Right kidney (tissue), 1 donor: Measurements from ENCODE around the gene CHTF18.
"Not testable (repeated sequence)": the region's sequence is repeated elsewhere in the genome, so short reads cannot be mapped to it uniquely, and the experiment has no call there.

ENCODE experiments used
- DNase-seq: peaks from one replicate; pipeline ENCODE4 v3.0.0-alpha.2; 2016

The CHTF18 gene

DNA sequence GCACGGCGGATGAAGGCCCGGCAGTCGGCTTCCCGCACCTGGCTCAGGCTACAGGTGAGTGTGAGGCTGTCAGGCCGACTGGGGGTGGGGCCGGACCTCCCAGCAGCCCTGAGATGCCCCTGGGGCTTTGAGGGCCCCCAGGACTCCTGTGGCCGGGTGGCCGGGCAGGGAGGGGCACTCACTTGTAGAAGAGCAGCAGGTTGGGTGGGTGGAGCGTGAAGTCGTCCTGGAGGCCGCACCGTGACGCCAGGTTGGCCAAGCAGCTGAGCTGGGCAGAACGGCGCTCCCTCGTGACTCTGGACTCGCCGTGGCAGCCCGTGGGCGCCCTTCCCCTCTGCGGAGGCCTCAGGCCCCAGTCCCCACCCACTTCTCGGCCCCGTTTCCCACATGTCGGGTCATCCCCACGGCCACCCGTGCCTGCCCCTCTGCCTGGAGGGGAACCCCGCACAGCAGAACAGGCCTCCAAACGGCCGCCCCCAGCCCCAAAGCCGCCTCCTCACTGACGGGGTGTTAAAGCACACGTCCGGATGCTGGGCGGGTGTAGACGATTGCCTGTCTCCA, 13.1 kb upstream of the CHTF18 start:
- DNase-seq, result no peak

DNA sequence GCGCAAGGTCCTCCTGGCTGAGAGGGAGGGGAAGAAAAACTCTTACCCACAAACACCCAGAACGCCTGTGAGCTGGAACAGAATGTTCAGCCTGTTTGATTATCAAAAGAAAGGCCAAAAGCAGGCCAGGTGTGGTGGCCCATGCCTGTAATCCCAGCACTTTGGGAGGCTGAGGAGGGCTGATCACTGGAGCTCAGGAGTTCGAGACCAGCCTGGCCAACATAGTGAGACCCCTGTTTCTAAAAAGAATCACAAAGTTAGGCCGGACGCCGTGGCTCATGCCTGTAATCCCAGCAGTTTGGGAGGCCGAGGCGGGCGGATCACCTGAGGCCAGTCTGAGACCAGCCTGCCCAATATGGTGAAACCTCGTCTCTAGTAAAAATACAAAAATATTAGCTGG, 12.1 kb upstream of the CHTF18 start:
- DNase-seq, result not testable (repeated sequence)

DNA sequence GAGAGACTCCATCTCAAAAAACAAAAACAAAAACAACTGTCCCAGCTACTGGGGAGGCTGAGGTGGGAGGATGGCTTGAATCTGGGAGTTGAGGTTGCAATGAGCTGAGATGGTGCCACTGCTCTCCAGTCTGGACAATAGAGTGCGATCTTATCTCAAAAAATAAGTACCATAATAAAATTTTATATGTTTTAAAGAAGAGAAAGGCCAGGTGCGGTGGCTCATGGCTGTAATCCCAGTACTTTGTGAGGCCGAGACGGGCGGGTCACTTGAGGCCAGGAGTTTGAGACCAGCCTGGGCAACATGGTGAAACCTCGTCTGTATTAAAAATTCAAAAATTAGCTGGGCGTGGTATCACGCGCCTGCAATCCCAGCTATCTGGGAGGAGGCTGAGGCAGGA, 11.6 kb upstream of the CHTF18 start:
- no peak for DNase-seq

DNA sequence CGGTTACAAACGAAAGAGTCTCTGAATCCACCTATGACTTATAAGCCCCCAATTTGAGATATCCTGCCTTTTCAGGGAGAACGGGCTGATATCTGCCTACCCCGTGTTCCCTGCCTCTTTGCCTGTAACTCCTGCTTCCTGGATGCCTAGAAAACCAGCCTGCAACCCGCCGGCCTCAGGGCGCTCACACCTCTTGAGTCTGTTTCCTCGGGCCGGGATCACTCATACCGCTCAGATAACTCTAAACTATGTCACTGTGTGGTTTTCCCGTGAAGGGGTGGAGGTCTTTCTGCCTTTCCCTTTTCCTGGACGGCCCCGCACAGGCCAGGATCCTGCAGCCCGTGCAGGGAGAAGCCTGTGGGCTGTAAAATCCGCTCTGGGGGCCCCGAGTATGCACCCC, 10.6 kb upstream of the CHTF18 start:
- no peak for DNase-seq

DNA sequence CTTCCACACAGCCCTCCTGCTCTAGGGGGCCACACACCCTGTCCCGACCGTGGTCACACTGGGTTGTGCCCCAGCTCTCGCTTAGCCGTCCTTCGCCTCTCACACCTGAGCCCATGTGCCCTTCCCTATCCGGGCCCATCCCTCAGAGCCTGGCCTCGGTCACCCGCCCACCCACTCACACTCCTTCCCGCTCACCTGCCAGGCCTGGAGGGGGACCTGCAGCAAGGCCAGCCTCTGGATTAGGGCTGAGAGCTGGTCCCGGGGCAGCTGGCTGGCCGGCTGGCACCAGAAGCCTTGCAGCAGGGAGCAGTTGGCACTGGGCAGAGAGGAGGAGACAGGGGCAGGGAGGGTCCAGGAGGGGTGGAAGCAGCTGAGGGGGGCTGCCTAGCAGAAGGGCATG, 10.0 kb upstream of the CHTF18 start:
- DNase-seq, result no peak

GRCh38 chr16:778909-779527, 9.4 kb upstream of the CHTF18 start:
- DNase-seq, result no peak

DNA sequence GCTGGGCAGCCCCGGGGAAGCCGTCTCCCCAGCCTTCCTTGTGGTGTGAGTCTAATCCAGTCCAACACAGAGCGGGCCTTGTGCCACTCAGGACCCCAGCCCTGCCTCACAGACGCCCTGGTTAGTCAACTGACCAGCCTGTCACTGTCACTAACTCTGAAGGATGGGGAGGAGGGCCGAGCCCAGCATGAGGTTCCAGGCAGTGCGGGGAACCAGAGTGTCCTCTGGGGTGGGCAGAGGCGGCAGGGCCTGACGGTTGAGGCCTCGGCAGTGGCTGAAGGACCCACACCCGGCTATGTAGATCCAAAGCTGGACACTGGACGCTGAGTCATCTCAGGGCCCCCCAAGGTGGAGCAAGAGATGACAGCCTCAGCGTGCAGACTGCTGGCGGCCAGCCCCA, 8.9 kb upstream of the CHTF18 start:
- DNase-seq, result no peak

DNA sequence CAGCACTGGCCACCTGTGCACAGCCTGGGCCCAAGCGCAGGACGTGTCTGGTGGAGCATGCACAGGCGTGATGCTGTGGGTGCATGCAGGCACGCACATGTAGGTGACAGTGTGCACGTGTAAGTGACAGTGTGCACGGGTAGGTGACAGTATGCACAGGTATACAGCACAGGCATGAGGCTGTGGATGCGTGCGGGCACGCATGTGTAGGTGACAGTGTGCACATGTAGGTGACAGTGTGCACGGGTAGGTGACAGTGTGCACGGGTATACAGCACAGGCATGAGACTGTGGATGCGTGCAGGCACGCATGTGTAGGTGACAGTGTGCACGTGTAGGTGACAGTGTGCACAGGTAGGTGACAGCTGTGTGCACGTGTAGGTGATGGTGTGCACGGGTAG, 8.1 kb upstream of the CHTF18 start:
- DNase-seq, result no peak

- DNase-seq, result no peak
Measured at GRCh38 chr16:781346-782010, 6.9 kb upstream of the CHTF18 start.

GRCh38 chr16:782258-782657, 6.2 kb upstream of the CHTF18 start:
- no peak for DNase-seq

DNA sequence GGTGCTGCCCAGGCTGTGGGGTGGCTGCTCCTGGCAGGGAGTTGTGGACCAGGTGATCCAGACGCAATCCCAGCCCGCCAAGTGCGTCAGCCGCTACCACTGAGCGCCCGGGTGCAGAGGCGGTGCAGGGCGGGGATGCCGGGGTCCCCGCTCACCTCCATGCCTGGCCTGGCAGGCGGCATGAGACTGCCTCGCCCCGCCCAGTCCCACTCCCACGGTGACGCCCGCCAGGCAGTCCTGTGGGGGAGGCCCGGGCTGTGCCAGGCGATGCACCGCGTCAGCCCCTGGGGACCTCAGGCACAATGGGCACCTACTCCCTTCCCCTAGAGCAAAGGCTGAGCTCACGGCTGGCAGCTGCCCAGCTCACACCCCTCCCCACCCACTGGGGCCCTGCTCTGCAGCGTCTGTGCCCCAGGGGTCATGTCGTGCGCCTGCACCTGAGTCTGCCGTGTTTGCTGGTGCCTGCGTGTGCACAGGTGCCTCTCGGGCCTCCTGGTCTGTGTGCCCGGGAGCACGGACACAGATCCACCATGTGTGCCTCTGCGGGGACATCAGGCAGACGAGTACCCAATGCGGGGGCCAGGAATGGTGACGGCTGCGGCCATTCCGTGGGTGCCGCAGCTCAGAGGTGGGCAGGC, 5.5 kb upstream of the CHTF18 start:
- DNase-seq, result no peak

- DNase-seq, result no peak
Measured at GRCh38 chr16:783404-784161, 4.8 kb upstream of the CHTF18 start.

GRCh38 chr16:784431-784830, 4.0 kb upstream of the CHTF18 start:
- no peak for DNase-seq

GRCh38 chr16:785563-786535, 2.6 kb upstream of the CHTF18 start:
- no peak for DNase-seq

GRCh38 chr16:787321-787966, 976 bp upstream of the CHTF18 start:
- no peak for DNase-seq

DNA sequence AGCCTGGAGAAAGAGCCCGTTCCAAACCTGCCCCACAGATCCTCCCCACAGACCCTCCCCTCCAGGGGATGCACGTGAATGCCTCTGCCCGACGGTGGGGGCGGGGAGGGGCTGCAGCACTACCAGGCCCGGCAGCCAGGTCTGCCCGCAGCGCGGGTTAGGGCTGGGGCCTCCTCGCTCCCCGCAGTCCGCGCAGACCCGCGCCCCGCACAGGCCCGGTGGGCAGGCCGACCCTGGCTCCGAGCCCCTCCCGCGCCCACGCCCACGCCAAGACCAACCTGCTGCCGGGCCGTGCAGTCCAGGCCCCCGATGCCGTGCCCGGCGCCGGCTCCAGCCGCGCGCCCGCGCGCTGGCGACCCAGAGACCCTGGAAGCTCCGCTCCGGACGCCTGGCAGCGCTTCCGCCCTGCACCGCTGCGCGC, 432 bp upstream of the CHTF18 start, which contains the start of gene RPUSD1:
TSS of gene RPUSD1 (minus strand) at position 404 of the 421 bp plus-strand sequence. CDS start 644 bp downstream, outside the sequence.
- DNase-seq, result peak; percentile 65

DNA sequence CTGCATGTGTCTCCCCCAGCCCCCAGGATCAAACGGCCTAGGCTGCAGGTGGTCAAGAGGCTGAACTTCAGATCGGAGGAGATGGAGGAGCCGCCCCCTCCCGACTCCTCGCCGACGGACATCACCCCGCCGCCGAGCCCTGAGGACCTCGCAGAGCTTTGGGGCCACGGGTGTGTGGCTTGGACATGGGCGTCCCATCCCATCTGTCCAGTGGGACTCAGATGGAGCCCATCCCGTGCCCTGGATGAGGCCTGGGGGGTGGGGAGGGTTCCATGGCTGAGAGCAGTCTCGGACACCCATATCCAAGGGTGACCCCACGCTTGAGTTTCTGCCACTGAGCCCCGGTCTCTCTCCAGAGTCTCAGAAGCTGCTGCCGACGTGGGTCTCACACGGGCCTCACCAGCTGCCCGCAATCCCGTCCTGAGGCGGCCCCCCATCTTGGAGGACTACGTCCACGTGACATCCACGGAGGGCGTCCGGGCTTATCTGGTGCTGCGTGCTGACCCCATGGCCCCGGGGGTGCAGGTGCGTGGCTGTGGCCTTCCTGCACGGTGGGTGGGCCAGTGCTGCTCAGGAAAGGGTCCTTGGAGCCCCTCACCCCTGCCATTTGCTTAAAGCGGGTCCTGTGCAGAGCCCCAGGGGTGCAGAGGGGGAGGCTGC, 901 bp downstream of the CHTF18 start:
- no peak for DNase-seq

DNA sequence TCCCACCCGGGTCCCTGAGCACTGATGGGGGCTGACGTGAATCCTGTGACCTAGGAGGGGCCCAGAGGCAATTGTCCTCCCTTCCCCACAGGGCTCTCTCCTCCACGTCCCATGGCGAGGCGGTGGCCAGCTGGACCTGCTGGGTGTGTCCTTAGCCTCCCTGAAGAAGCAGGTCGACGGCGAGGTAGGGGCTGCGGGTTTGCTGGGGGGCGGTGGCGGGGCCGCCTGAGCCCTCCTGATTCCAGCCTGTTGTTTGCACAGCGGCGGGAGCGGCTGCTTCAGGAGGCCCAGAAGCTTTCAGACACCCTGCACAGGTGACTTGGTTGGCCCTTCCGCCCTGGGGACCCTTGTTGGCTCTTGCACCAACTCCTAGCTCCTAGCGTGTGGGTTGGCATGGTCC, 1.7 kb downstream of the CHTF18 start:
- no peak for DNase-seq

- DNase-seq, result no peak
Measured at GRCh38 chr16:791131-791530, 2.7 kb downstream of the CHTF18 start.

- no peak for DNase-seq
Measured at GRCh38 chr16:792221-792995, 4.0 kb downstream of the CHTF18 start.
